Measurements from ENCODE around the gene DHX40. TPM values are rescaled to one million over a fixed set of nuclear protein-coding genes. Genes with fewer than 3 reads are reported as not detected.
"Not testable (repeated sequence)": the region's sequence is repeated elsewhere in the genome, so short reads cannot be mapped to it uniquely, and the experiment has no call there.

The DHX40 gene
- total RNA-seq, 1 experiment from 2014 or later = 38.9 TPM

GRCh38 chr17:59652119-59652518 lies 86.7 kb downstream of the DHX40 start:
- BruUV-seq (replicated peaks) = no TSS peak

GRCh38 chr17:59656624-59657023 lies 91.2 kb downstream of the DHX40 start:
- CTCF ChIA-PET = not testable (repeated sequence)
- POLR2A ChIA-PET (ENCODE audit: unreplicated experiment) = interaction anchor here (0.6 kb wide), 1 partner anchor 567 kb away, joined by 3 read pairs; no protein-coding TSS in a partner anchor

More at GRCh38 chr17:59652119-59652518, 86.7 kb downstream of the DHX40 start:
- H3K4me1 ChIP-seq (replicated peaks; ENCODE audit: insufficient read depth) = no peaks in the 10 kb centered on the region
- H3K79me2 ChIP-seq (ENCODE audit: low read depth) = peaks cover 63% of the 10 kb centered on the region
- H3K27me3 ChIP-seq (ENCODE audit: insufficient read depth, low read depth) = no peaks in the 10 kb centered on the region
- no peaks in the 10 kb centered on the region for H3K9me2 ChIP-seq (ENCODE audit: insufficient read depth)
- POLR2A ChIA-PET (ENCODE audit: unreplicated experiment) = no interaction called here
- DNase-seq = no peak
- no peak overlapping the region for H3K4me3 ChIP-seq
- TF ChIP-seq, protein P1, sequence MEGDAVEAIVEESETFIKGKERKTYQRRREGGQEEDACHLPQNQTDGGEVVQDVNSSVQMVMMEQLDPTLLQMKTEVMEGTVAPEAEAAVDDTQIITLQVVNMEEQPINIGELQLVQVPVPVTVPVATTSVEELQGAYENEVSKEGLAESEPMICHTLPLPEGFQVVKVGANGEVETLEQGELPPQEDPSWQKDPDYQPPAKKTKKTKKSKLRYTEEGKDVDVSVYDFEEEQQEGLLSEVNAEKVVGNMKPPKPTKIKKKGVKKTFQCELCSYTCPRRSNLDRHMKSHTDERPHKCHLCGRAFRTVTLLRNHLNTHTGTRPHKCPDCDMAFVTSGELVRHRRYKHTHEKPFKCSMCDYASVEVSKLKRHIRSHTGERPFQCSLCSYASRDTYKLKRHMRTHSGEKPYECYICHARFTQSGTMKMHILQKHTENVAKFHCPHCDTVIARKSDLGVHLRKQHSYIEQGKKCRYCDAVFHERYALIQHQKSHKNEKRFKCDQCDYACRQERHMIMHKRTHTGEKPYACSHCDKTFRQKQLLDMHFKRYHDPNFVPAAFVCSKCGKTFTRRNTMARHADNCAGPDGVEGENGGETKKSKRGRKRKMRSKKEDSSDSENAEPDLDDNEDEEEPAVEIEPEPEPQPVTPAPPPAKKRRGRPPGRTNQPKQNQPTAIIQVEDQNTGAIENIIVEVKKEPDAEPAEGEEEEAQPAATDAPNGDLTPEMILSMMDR (conservative IDR thresholded peaks at IDR 0.05) = no peak
- no peak for TF ChIP-seq EZH2 (IDR thresholded peaks at IDR 0.05; ENCODE audit: low read depth)
- CTCF ChIA-PET = no interaction called here
- H4K20me1 ChIP-seq (ENCODE audit: insufficient read depth) = peaks cover 69% of the 10 kb centered on the region
- H3K36me3 ChIP-seq (ENCODE audit: low read depth) = peaks cover 79% of the 10 kb centered on the region
- intact Hi-C loops (cut with micrococcal nuclease; ENCODE audit: unreplicated experiment) = no loop called here
- no peak overlapping the region for H3K4me2 ChIP-seq
- peaks cover 48% of the 10 kb centered on the region; the same call in 1 of the 2 replicates for H3F3A ChIP-seq (ENCODE audit: insufficient read depth, low read depth)
- H3K27ac ChIP-seq = no peak overlapping the region
- no peaks in the 10 kb centered on the region for H3K9me3 ChIP-seq (ENCODE audit: insufficient read depth, low read depth)
- no peak overlapping the region for H2AFZ ChIP-seq

More at GRCh38 chr17:59656624-59657023, 91.2 kb downstream of the DHX40 start:
- H3K4me2 ChIP-seq; H3K9me2 ChIP-seq (ENCODE audit: insufficient read depth); BruUV-seq (replicated peaks); intact Hi-C loops (cut with micrococcal nuclease; ENCODE audit: unreplicated experiment); H3K27ac ChIP-seq; H3K4me1 ChIP-seq (replicated peaks; ENCODE audit: insufficient read depth); DNase-seq; H3K4me3 ChIP-seq; H3K27me3 ChIP-seq (ENCODE audit: insufficient read depth, low read depth); H2AFZ ChIP-seq; H3K9me3 ChIP-seq (ENCODE audit: insufficient read depth, low read depth): not testable (repeated sequence)
- Histone ChIP-seq H3K79me2 (ENCODE audit: low read depth) (peaks cover 35% of the 10 kb centered on the region), H4K20me1 (ENCODE audit: insufficient read depth) (peaks cover 52% of the 10 kb centered on the region), H3K36me3 (ENCODE audit: low read depth) (peaks cover 71% of the 10 kb centered on the region), H3F3A (ENCODE audit: insufficient read depth, low read depth) (peaks cover 56% of the 10 kb centered on the region; the same call in 1 of the 2 replicates)

Other genes with a start within 250 kb of the DHX40 start
- 11.6 and 12.9 TPM in 2 replicates for gene YPEL2, start 234.0 kb upstream of the DHX40 start, total RNA-seq (2021)
- gene CLTC, start 54.3 kb downstream of the DHX40 start, total RNA-seq (2021) = 164 and 206 TPM in 2 replicates
- 23.3 and 25.9 TPM in 2 replicates for gene PTRH2, start 141.8 kb downstream of the DHX40 start, total RNA-seq (2021)
- 222 and 236 TPM in 2 replicates for gene VMP1, start 142.0 kb downstream of the DHX40 start, total RNA-seq (2021)

All from PC-9 (cell line).